DND-41 (cell line): Measurements from ENCODE around the gene SYNJ1.

ENCODE experiments used
- EZH2 ChIP-seq: IDR thresholded peaks from 3 replicates; pipeline ENCODE4 v1.6.1; 2012; ENCODE audit warnings: borderline replicate concordance, low read depth, mild to moderate bottlenecking, moderate library complexity, low read length, inconsistent platforms; ENCODE audit not compliant: severe bottlenecking
- TF ChIP-seq, protein P1 (sequence below): IDR thresholded peaks from 2 replicates; pipeline ENCODE4 v1.5.1; 2012; ENCODE audit warnings: borderline replicate concordance, low read length, moderate library complexity, mild to moderate bottlenecking; ENCODE audit not compliant: poor library complexity, severe bottlenecking; ENCODE audit errors: extremely low read depth

DNA sequence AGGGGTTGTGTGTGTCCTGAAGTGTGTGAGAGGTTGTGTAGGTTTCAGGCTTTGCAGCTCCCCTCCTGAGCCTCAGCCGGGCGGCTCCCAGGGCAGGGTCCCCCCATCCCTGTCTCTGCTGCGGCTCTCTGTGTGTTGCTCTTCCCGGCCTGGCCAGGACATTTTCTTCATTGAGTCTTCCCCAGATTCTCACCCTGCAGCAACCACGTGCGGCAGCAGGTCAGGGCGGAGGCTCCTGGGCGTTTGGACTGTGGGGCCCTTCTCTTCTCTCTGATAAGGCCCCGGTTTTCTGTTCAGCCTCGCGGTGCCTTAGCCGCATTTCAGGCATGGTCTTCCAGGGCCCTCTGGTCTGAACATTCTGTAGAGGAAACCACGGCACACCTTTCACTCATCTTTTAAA is 140.7 kb downstream of the SYNJ1 start:
- TF ChIP-seq, protein P1, sequence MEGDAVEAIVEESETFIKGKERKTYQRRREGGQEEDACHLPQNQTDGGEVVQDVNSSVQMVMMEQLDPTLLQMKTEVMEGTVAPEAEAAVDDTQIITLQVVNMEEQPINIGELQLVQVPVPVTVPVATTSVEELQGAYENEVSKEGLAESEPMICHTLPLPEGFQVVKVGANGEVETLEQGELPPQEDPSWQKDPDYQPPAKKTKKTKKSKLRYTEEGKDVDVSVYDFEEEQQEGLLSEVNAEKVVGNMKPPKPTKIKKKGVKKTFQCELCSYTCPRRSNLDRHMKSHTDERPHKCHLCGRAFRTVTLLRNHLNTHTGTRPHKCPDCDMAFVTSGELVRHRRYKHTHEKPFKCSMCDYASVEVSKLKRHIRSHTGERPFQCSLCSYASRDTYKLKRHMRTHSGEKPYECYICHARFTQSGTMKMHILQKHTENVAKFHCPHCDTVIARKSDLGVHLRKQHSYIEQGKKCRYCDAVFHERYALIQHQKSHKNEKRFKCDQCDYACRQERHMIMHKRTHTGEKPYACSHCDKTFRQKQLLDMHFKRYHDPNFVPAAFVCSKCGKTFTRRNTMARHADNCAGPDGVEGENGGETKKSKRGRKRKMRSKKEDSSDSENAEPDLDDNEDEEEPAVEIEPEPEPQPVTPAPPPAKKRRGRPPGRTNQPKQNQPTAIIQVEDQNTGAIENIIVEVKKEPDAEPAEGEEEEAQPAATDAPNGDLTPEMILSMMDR: no peak
- TF ChIP-seq EZH2: no peak
